Caco-2 (cell line): Measurements from ENCODE around the gene LRRC4C. TPM values are rescaled to one million over a fixed set of nuclear protein-coding genes. Genes with fewer than 3 reads are reported as not detected.

Source experiments
- BruUV-seq: library from RNA; stranded (reverse); fragments of 400-500 nt; replicated peaks from 2 replicates; lab custom pipeline; 2021; lab: Mats Ljungman, UMichigan
- CTCF ChIA-PET: fragments of 300-600 bp; sonication (Branson Sonifier 250); formaldehyde crosslinking; loops from one replicate; lab custom pipeline; 2022; ENCODE audit warnings: antibody characterized with exemption; lab: Charles Lee
- POLR2A ChIA-PET: fragments of 300-600 bp; sonication (Branson Sonifier 250); formaldehyde crosslinking; loops from one replicate; lab custom pipeline; 2022; ENCODE audit warnings: antibody characterized with exemption; lab: Charles Lee
- DNase-seq, 2 experiments: peaks; one replicate each; pipeline versions ENCODE4 v3.0.0 to v3.0.0-alpha.2; 2020 to 2022
- H3K27me3 ChIP-seq: replicated peaks from 2 replicates; pipeline ENCODE4 v1.6.0; 2011; ENCODE audit warnings: low read length; ENCODE audit not compliant: control insufficient read depth, insufficient read depth
- H3K36me3 ChIP-seq: 2 replicates; pipeline ENCODE4 v1.5.1; 2011; ENCODE audit warnings: low read length; ENCODE audit not compliant: control insufficient read depth, insufficient read depth
- H3K4me1 ChIP-seq: fragments of 250-450 bp; sonication (Bioruptor Pico); 2 replicates; pipeline ENCODE4 v1.5.1; 2020; ENCODE audit warnings: mild to moderate bottlenecking
- H3K4me3 ChIP-seq: 2 replicates; pipeline ENCODE4 v1.5.1; 2011; ENCODE audit warnings: low read depth, mild to moderate bottlenecking, control low read depth, low read length
- H3K9me3 ChIP-seq: fragments of 250-450 bp; sonication (Bioruptor Pico); 2 replicates; pipeline ENCODE4 v1.5.1; 2020; ENCODE audit warnings: mild to moderate bottlenecking, moderate library complexity
- H3K27ac Mint-ChIP-seq: one replicate; pipeline ENCODE4 v1.8.0; 2022; ENCODE audit warnings: mixed read lengths; ENCODE audit not compliant: unreplicated experiment
- H3K27me3 Mint-ChIP-seq: one replicate; pipeline ENCODE4 v1.8.0; 2022; ENCODE audit warnings: mixed read lengths; ENCODE audit not compliant: insufficient read depth, unreplicated experiment
- H3K36me3 Mint-ChIP-seq: one replicate; pipeline ENCODE4 v1.8.0; 2022; ENCODE audit warnings: mild to moderate bottlenecking, mixed read lengths; ENCODE audit not compliant: insufficient read depth, unreplicated experiment
- H3K4me1 Mint-ChIP-seq: one replicate; pipeline ENCODE4 v1.8.0; 2022; ENCODE audit warnings: low read depth, mixed read lengths; ENCODE audit not compliant: unreplicated experiment
- H3K4me3 Mint-ChIP-seq: one replicate; pipeline ENCODE4 v1.8.0; 2022; ENCODE audit warnings: mild to moderate bottlenecking, moderate library complexity, mixed read lengths; ENCODE audit not compliant: unreplicated experiment
- H3K9me3 Mint-ChIP-seq: one replicate; pipeline ENCODE4 v1.8.0; 2022; ENCODE audit warnings: mixed read lengths; ENCODE audit not compliant: unreplicated experiment
- CTCF ChIP-seq, 2 experiments: fragments of 200-600 bp in 1 of 2; IDR thresholded peaks; 1 replicate in 1 of 2; 2 replicates in 1 of 2; pipeline versions ENCODE4 v1.5.1 to v1.8.0; 2011 to 2022; ENCODE audit warnings: antibody characterized with exemption in 1 of 2, control low read depth in 1 of 2, inconsistent platforms in 1 of 2, low read depth in 1 of 2, low read length in 1 of 2, mild to moderate bottlenecking in 1 of 2, moderate library complexity in 1 of 2; ENCODE audit not compliant: insufficient read depth in 1 of 2, severe bottlenecking in 1 of 2, unreplicated experiment in 1 of 2
- intact Hi-C: fragments of 100-400 bp; cut with micrococcal nuclease; formaldehyde crosslinking; loops from one replicate; pipeline ENCODE4 v1.10.0; 2022; ENCODE audit not compliant: unreplicated experiment
- total RNA-seq: library from RNA; stranded (reverse); gene quantifications from 2 replicates; pipeline ENCODE4 v1.2.3, GENCODE V29; 2022

LRRC4C gene
- total RNA-seq, 1 experiment from 2014 or later: not detected

- DNase-seq: no peak
- intact Hi-C loops: no loop called here
- TF ChIP-seq CTCF (IDR thresholded peaks at IDR 0.05; ENCODE audit: insufficient read depth in 1 of 2, low read depth in 1 of 2, low read length in 1 of 2, severe bottlenecking in 1 of 2, unreplicated experiment in 1 of 2): no peak
- Mint-ChIP-seq H3K36me3 (no peaks in the 10 kb centered on the region), H3K27ac (no peak overlapping the region), H3K9me3 (no peaks in the 10 kb centered on the region), H3K4me3 (no peak overlapping the region), H3K4me1 (no peaks in the 10 kb centered on the region), H3K27me3 (no peaks in the 10 kb centered on the region)
- Histone ChIP-seq H3K27me3 (no peaks in the 10 kb centered on the region), H3K9me3 (no peaks in the 10 kb centered on the region), H3K4me3 (no peak overlapping the region), H3K36me3 (no peaks in the 10 kb centered on the region), H3K4me1 (no peaks in the 10 kb centered on the region)
- POLR2A ChIA-PET: no interaction called here
- no TSS peak for BruUV-seq
- CTCF ChIA-PET: no interaction called here
These were observed 237.2 kb downstream of the LRRC4C start for GRCh38 chr11:41222236-41222635.

- intact Hi-C loops: no loop called here
- POLR2A ChIA-PET: no interaction called here
- Mint-ChIP-seq H3K4me1 (no peaks in the 10 kb centered on the region), H3K9me3 (no peaks in the 10 kb centered on the region), H3K4me3 (no peak overlapping the region), H3K27me3 (no peaks in the 10 kb centered on the region), H3K36me3 (no peaks in the 10 kb centered on the region), H3K27ac (no peak overlapping the region)
- Histone ChIP-seq H3K27me3 (no peaks in the 10 kb centered on the region), H3K4me3 (no peak overlapping the region), H3K36me3 (no peaks in the 10 kb centered on the region), H3K4me1 (no peaks in the 10 kb centered on the region), H3K9me3 (no peaks in the 10 kb centered on the region)
- no TSS peak for BruUV-seq
- no peak for TF ChIP-seq CTCF (IDR thresholded peaks at IDR 0.05; ENCODE audit: insufficient read depth in 1 of 2, low read depth in 1 of 2, low read length in 1 of 2, severe bottlenecking in 1 of 2, unreplicated experiment in 1 of 2)
- CTCF ChIA-PET: no interaction called here
- DNase-seq: no peak
These were observed 253.1 kb downstream of the LRRC4C start for GRCh38 chr11:41206388-41206787.

- DNase-seq: peak; percentile 47 to 65
- Histone ChIP-seq H3K27me3 (no peaks in the 10 kb centered on the region), H3K4me3 (no peak overlapping the region), H3K9me3 (no peaks in the 10 kb centered on the region), H3K36me3 (no peaks in the 10 kb centered on the region), H3K4me1 (no peaks in the 10 kb centered on the region)
- intact Hi-C loops: loop anchor here (1.0 to 2.0 kb wide), 6 partner anchors 230 to 894 kb away; no protein-coding TSS in a partner anchor
- no peaks in the 10 kb centered on the region for H3K9me3 Mint-ChIP-seq
- no TSS peak for BruUV-seq
- no peaks in the 10 kb centered on the region for H3K4me1 Mint-ChIP-seq
- CTCF ChIA-PET: interaction anchor here (0.8 to 1.1 kb wide), 3 partner anchors 26 to 894 kb away, joined by 4 to 7 read pairs (median 6); no protein-coding TSS in a partner anchor
- H3K27ac Mint-ChIP-seq: no peak overlapping the region
- no peaks in the 10 kb centered on the region for H3K36me3 Mint-ChIP-seq
- peaks cover 3% of the 10 kb centered on the region for H3K27me3 Mint-ChIP-seq
- H3K4me3 Mint-ChIP-seq: no peak overlapping the region
- POLR2A ChIA-PET: no interaction called here
- peak; percentile 73 to 75 for TF ChIP-seq CTCF (IDR thresholded peaks at IDR 0.05; ENCODE audit: insufficient read depth in 1 of 2, low read depth in 1 of 2, low read length in 1 of 2, severe bottlenecking in 1 of 2, unreplicated experiment in 1 of 2)
These were observed 258.3 kb downstream of the LRRC4C start for GRCh38 chr11:41201156-41201555.
